ENCODE results near the gene TMEM86B. TPM values are rescaled to one million over a fixed set of nuclear protein-coding genes. Genes with fewer than 3 reads are reported as not detected.

TMEM86B gene
- total RNA-seq, 1 donor from 2014 or later: 6.7 TPM

GRCh38 chr19:55266404-55266803, 37.8 kb upstream of the TMEM86B start:
- no peaks in the 10 kb centered on the region for H3K27me3 Mint-ChIP-seq (ENCODE audit: low read depth)
- no peak for DNase-seq (ENCODE audit: low spot score in 2 of 2, unreplicated experiment in 2 of 2)
- no peak overlapping the region for H3K4me3 Mint-ChIP-seq
- no peak for TF ChIP-seq CTCF (IDR thresholded peaks at IDR 0.05; ENCODE audit: unreplicated experiment)
- H3K36me3 Mint-ChIP-seq: peaks cover 11% of the 10 kb centered on the region
- H3K27ac Mint-ChIP-seq: no peak overlapping the region
- peaks cover 8% of the 10 kb centered on the region for H3K9me3 Mint-ChIP-seq
- no peaks in the 10 kb centered on the region for H3K4me1 Mint-ChIP-seq

GRCh38 chr19:55265723-55266386, 37.3 kb upstream of the TMEM86B start:
- Mint-ChIP-seq H3K27me3 (ENCODE audit: low read depth) (no peaks in the 10 kb centered on the region), H3K9me3 (peaks cover 8% of the 10 kb centered on the region), H3K4me1 (no peaks in the 10 kb centered on the region), H3K27ac (no peak overlapping the region), H3K36me3 (peaks cover 11% of the 10 kb centered on the region), H3K4me3 (no peak overlapping the region)
- DNase-seq (ENCODE audit: low spot score in 2 of 2, unreplicated experiment in 2 of 2): no peak
- no peak for TF ChIP-seq CTCF (IDR thresholded peaks at IDR 0.05; ENCODE audit: unreplicated experiment)

- DNase-seq (ENCODE audit: low spot score in 2 of 2, unreplicated experiment in 2 of 2): no peak
- Mint-ChIP-seq H3K9me3 (peaks cover 8% of the 10 kb centered on the region), H3K4me3 (no peak overlapping the region), H3K36me3 (peaks cover 11% of the 10 kb centered on the region), H3K4me1 (peaks cover 3% of the 10 kb centered on the region), H3K27ac (no peak overlapping the region), H3K27me3 (ENCODE audit: low read depth) (no peaks in the 10 kb centered on the region)
- no peak for TF ChIP-seq CTCF (IDR thresholded peaks at IDR 0.05; ENCODE audit: unreplicated experiment)
Observed at GRCh38 chr19:55265173-55265572, 36.6 kb upstream of the TMEM86B start.

- Mint-ChIP-seq H3K36me3 (peaks cover 10% of the 10 kb centered on the region), H3K9me3 (peaks cover 8% of the 10 kb centered on the region), H3K4me3 (no peak overlapping the region), H3K4me1 (peaks cover 5% of the 10 kb centered on the region), H3K27me3 (ENCODE audit: low read depth) (no peaks in the 10 kb centered on the region), H3K27ac (no peak overlapping the region)
- no peak for TF ChIP-seq CTCF (IDR thresholded peaks at IDR 0.05; ENCODE audit: unreplicated experiment)
- no peak for DNase-seq (ENCODE audit: low spot score in 2 of 2, unreplicated experiment in 2 of 2)
Observed at GRCh38 chr19:55264531-55264930, 36.0 kb upstream of the TMEM86B start.

GRCh38 chr19:55262359-55262758, 33.8 kb upstream of the TMEM86B start:
- peaks cover 8% of the 10 kb centered on the region for H3K36me3 Mint-ChIP-seq
- no peaks in the 10 kb centered on the region for H3K27me3 Mint-ChIP-seq (ENCODE audit: low read depth)
- no peak for DNase-seq (ENCODE audit: low spot score in 2 of 2, unreplicated experiment in 2 of 2)
- no peak for TF ChIP-seq CTCF (IDR thresholded peaks at IDR 0.05; ENCODE audit: unreplicated experiment)
- H3K27ac Mint-ChIP-seq: no peak overlapping the region
- H3K9me3 Mint-ChIP-seq: peaks cover 8% of the 10 kb centered on the region
- H3K4me3 Mint-ChIP-seq: no peak overlapping the region
- peaks cover 15% of the 10 kb centered on the region for H3K4me1 Mint-ChIP-seq
